GM12892 (cell line): Measurements from ENCODE around the gene GNAT3.

Experiments used
- POLR2A ChIP-seq: IDR thresholded peaks from 2 replicates; pipeline ENCODE4 v1.6.1; 2011; ENCODE audit warnings: low read depth, low read length, control low read depth
- POLR2AphosphoS5 ChIP-seq: IDR thresholded peaks from 2 replicates; pipeline ENCODE4 v1.6.1; 2011; ENCODE audit warnings: low read depth, low read length, control low read depth
- TAF1 ChIP-seq: IDR thresholded peaks from 2 replicates; pipeline ENCODE4 v1.6.1; 2011; ENCODE audit warnings: low read depth, mild to moderate bottlenecking, control low read depth, low read length, borderline replicate concordance

GRCh38 chr7:80428161-80429054, 83.5 kb downstream of the GNAT3 start:
- TF ChIP-seq POLR2A (no peak), POLR2AphosphoS5 (no peak), TAF1 (no peak)
